Measurements from ENCODE around the gene DZIP1L. TPM values are rescaled to one million over a fixed set of nuclear protein-coding genes. Genes with fewer than 3 reads are reported as not detected.

The DZIP1L gene
- total RNA-seq, 1 experiment from 2014 or later: 11.1 TPM

GRCh38 chr3:138093721-138094120, 21.7 kb downstream of the DZIP1L start:
- in situ Hi-C loops (cut with HindIII; ENCODE audit: low pct_unique_long_range_greater_than_20kb, low sequenced_read_pairs) (no loop called here), intact Hi-C loops (cut with micrococcal nuclease; ENCODE audit: unreplicated experiment) (no loop called here)
- CTCF ChIA-PET: no interaction called here
- H3K9me3 ChIP-seq (ENCODE audit: control insufficient read depth, insufficient read depth, low read depth, low read length): no peaks in the 10 kb centered on the region
- TF ChIP-seq POLR2AphosphoS5 (IDR thresholded peaks at IDR 0.05; ENCODE audit: low read depth, low read length) (no peak), SIN3A (IDR thresholded peaks at IDR 0.05; ENCODE audit: borderline replicate concordance, insufficient read depth, low read depth, low read length) (no peak), CTCF (IDR thresholded peaks at IDR 0.05) (no peak), TCF7L2 (IDR thresholded peaks at IDR 0.05; ENCODE audit: low read depth, low read length) (no peak)
- TF ChIP-seq, protein P1, sequence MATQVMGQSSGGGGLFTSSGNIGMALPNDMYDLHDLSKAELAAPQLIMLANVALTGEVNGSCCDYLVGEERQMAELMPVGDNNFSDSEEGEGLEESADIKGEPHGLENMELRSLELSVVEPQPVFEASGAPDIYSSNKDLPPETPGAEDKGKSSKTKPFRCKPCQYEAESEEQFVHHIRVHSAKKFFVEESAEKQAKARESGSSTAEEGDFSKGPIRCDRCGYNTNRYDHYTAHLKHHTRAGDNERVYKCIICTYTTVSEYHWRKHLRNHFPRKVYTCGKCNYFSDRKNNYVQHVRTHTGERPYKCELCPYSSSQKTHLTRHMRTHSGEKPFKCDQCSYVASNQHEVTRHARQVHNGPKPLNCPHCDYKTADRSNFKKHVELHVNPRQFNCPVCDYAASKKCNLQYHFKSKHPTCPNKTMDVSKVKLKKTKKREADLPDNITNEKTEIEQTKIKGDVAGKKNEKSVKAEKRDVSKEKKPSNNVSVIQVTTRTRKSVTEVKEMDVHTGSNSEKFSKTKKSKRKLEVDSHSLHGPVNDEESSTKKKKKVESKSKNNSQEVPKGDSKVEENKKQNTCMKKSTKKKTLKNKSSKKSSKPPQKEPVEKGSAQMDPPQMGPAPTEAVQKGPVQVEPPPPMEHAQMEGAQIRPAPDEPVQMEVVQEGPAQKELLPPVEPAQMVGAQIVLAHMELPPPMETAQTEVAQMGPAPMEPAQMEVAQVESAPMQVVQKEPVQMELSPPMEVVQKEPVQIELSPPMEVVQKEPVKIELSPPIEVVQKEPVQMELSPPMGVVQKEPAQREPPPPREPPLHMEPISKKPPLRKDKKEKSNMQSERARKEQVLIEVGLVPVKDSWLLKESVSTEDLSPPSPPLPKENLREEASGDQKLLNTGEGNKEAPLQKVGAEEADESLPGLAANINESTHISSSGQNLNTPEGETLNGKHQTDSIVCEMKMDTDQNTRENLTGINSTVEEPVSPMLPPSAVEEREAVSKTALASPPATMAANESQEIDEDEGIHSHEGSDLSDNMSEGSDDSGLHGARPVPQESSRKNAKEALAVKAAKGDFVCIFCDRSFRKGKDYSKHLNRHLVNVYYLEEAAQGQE (IDR thresholded peaks at IDR 0.05; ENCODE audit: insufficient read depth in 1 of 2, low read depth in 2 of 2, low read length in 1 of 2): no peak
- BruUV-seq (replicated peaks): no TSS peak
- H3K4me3 ChIP-seq (ENCODE audit: low read depth in 2 of 2, low read length in 2 of 2): no peak overlapping the region
- peaks cover 2% of the 10 kb centered on the region; the same call in 1 of the 2 replicates for H3K36me3 ChIP-seq (ENCODE audit: control insufficient read depth, insufficient read depth, low read length)
- ATAC-seq (no peak), DNase-seq (ENCODE audit: low read depth, low spot score) (no peak)
- no peaks in the 10 kb centered on the region for H3K27me3 ChIP-seq (ENCODE audit: control insufficient read depth, insufficient read depth, low read length)
- no peak overlapping the region for H3K27ac ChIP-seq (ENCODE audit: low read length)
- POLR2A ChIA-PET: no interaction called here
- peaks cover 3% of the 10 kb centered on the region; the same call in 1 of the 2 replicates for H3K4me1 ChIP-seq (ENCODE audit: control insufficient read depth, insufficient read depth, low read length)

- H3K27ac ChIP-seq (ENCODE audit: low read length): no peak overlapping the region
- H3K27me3 ChIP-seq (ENCODE audit: control insufficient read depth, insufficient read depth, low read length): no peaks in the 10 kb centered on the region
- H3K36me3 ChIP-seq (ENCODE audit: control insufficient read depth, insufficient read depth, low read length): peaks cover 2% of the 10 kb centered on the region; the same call in 1 of the 2 replicates
- no peak for TF ChIP-seq CTCF (IDR thresholded peaks at IDR 0.05)
- TF ChIP-seq TCF7L2 (IDR thresholded peaks at IDR 0.05; ENCODE audit: low read depth, low read length): no peak
- TF ChIP-seq, protein P1 (IDR thresholded peaks at IDR 0.05; ENCODE audit: insufficient read depth in 1 of 2, low read depth in 2 of 2, low read length in 1 of 2): no peak
- no peaks in the 10 kb centered on the region for H3K9me3 ChIP-seq (ENCODE audit: control insufficient read depth, insufficient read depth, low read depth, low read length)
- DNase-seq (ENCODE audit: low read depth, low spot score) (no peak), ATAC-seq (0 out of 2 replicates have a peak, but pooled peaks have one; percentile 56)
- ChIA-PET POLR2A (no interaction called here), CTCF (no interaction called here)
- in situ Hi-C loops (cut with HindIII; ENCODE audit: low pct_unique_long_range_greater_than_20kb, low sequenced_read_pairs): no loop called here
- intact Hi-C loops (cut with micrococcal nuclease; ENCODE audit: unreplicated experiment): no loop called here
- no TSS peak for BruUV-seq (replicated peaks)
- peaks cover 3% of the 10 kb centered on the region; the same call in 1 of the 2 replicates for H3K4me1 ChIP-seq (ENCODE audit: control insufficient read depth, insufficient read depth, low read length)
- H3K4me3 ChIP-seq (ENCODE audit: low read depth in 2 of 2, low read length in 2 of 2): no peak overlapping the region
These were observed 23.4 kb downstream of the DZIP1L start for GRCh38 chr3:138092023-138092422.

All from Panc1 (cell line).